ENCODE data around the gene PTPRG. TPM values are rescaled to one million over a fixed set of nuclear protein-coding genes. Genes with fewer than 3 reads are reported as not detected.

Gene PTPRG
- total and polyA plus RNA-seq, 10 of the 15 experiments (the other 5 are each of a cell fraction or from before 2014, with no cell fraction given) = 0.29 to 20.7 (median 1.4) TPM

DNA sequence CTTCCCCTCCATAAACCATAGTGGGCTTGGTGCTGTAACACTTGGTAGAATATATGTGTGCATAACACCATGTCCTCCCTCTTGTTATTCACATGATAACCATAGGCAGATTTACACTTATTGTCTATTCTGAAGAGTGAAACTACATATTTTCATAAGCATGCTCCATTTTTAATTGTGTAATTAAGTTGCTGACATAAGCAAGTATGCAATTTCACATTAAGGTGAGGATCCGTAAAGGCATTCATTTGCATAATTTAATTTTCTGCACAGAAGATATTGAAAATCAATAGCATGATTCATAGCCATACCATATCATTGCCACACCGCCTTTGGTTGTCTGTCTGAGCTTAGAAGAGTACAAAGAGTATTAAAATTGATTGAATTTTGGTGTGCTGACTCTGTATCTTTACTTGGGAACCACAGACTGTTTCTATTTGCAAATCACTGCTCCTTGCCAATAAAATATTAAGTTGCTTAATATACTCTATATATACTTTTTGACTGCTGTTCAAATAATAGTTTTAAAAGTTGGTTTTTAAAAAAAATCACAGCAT, 182.4 kb downstream of the PTPRG start:
- Histone ChIP-seq H4K20me1 (ENCODE audit: control insufficient read depth, insufficient read depth) (no peaks in the 10 kb centered on the region), H3K27me3 (replicated peaks in 1 of 2; ENCODE audit: control insufficient read depth in 2 of 2, insufficient read depth in 2 of 2, low read length in 1 of 2) (no peaks in the 10 kb centered on the region; a peak in 1 of 4 replicates), H3K36me3 (ENCODE audit: control insufficient read depth in 2 of 2, insufficient read depth in 2 of 2, low read length in 1 of 2) (no peaks in the 10 kb centered on the region), H3K4me2 (ENCODE audit: control insufficient read depth, insufficient read depth) (no peak overlapping the region), H3K9ac (ENCODE audit: control insufficient read depth, insufficient read depth, low read length) (no peak overlapping the region), H2AFZ (ENCODE audit: control insufficient read depth, low read depth, low read length) (no peak overlapping the region), H3K79me2 (ENCODE audit: control insufficient read depth, insufficient read depth, low read length) (no peaks in the 10 kb centered on the region), H3K4me1 (ENCODE audit: control insufficient read depth, insufficient read depth, low read length) (no peaks in the 10 kb centered on the region), H3K27ac (ENCODE audit: control insufficient read depth, insufficient read depth) (no peak overlapping the region), H3K4me3 (no peak overlapping the region), H3K9me3 (replicated peaks; ENCODE audit: control insufficient read depth, insufficient read depth, low read length) (no peaks in the 10 kb centered on the region)
- no peak for DNase-seq (ENCODE audit: low read depth, low spot score)
- TF ChIP-seq ZNF274 (IDR thresholded peaks at IDR 0.05; ENCODE audit: insufficient read depth, insufficient read length) (no peak), CUX1 (IDR thresholded peaks at IDR 0.05; ENCODE audit: insufficient replicate concordance, low read depth, low read length) (no peak), ZNF622 (IDR thresholded peaks at IDR 0.05) (no peak)
- no peak for FAIRE-seq
- no TSS peak for BruUV-seq (replicated peaks)
- SMC1A ChIA-PET (ENCODE audit: uncharacterized antibody, unreplicated experiment) = interaction anchor here (0.6 kb wide), 1 partner anchor 83 kb away, joined by 4 read pairs; no protein-coding TSS in a partner anchor
- POLR2A ChIA-PET = interaction anchor here (0.6 kb wide), 1 partner anchor 30 kb away, joined by 3 read pairs; no protein-coding TSS in a partner anchor
- intact Hi-C loops (cut with micrococcal nuclease; ENCODE audit: unreplicated experiment) (no loop called here), in situ Hi-C loops (cut with MboI) (no loop called here)
- RAD21 ChIA-PET (ENCODE audit: unreplicated experiment) = no interaction called here
- WGBS (ENCODE audit: insufficient coverage, insufficient replicate concordance, low lambda C conversion rate, missing lambda C conversion rate) = 37% methylated on average over 2 of the region's 2 CpGs
- CTCF ChIA-PET = no interaction called here
- no peak for ATAC-seq
